GM10248 (cell line): ENCODE measurements around the gene LMTK2.

Source experiments
- CTCF ChIA-PET: fragments of 300-600 bp; sonication (Branson Sonifier 250); formaldehyde crosslinking; extraction: SDS; loops from one replicate; lab custom pipeline; 2021; ENCODE audit warnings: antibody characterized with exemption; lab: Yijun Ruan, JAX
- POLR2A ChIA-PET: fragments of 350-650 bp; sonication (Branson Sonifier 250); formaldehyde crosslinking; extraction: SDS; loops from one replicate; lab custom pipeline; 2020; ENCODE audit warnings: antibody characterized with exemption; lab: Yijun Ruan, JAX
- DNase-seq: peaks from one replicate; pipeline ENCODE4 v3.0.0; 2012; ENCODE audit errors: extremely low spot score
- TF ChIP-seq, protein P1 (sequence below): IDR thresholded peaks from 2 replicates; pipeline ENCODE4 v1.5.1; 2012; ENCODE audit warnings: mild to moderate bottlenecking, low read depth; ENCODE audit errors: extremely low read depth, missing control alignments, control extremely low read depth

LMTK2 gene

DNA sequence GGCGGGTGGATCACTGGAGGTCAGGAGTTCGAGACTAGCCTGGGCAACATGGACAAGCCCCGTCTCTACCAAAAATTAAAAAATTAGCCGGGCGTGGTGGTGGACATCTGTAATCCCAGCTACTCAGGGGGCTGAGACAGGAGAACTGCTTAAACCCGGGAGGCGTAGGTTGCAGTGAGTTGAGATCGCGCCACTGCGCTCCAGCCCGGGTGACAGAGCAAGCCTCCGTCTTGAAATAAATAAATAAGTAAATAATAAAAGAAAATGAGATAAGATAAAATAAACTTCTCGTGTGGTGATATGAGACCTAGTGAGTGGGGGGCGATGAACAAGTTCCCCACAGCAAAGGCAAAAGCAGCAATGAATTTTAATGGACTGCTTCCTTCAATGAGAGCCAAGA lies 33.6 kb upstream of the LMTK2 start:
- TF ChIP-seq, protein P1, sequence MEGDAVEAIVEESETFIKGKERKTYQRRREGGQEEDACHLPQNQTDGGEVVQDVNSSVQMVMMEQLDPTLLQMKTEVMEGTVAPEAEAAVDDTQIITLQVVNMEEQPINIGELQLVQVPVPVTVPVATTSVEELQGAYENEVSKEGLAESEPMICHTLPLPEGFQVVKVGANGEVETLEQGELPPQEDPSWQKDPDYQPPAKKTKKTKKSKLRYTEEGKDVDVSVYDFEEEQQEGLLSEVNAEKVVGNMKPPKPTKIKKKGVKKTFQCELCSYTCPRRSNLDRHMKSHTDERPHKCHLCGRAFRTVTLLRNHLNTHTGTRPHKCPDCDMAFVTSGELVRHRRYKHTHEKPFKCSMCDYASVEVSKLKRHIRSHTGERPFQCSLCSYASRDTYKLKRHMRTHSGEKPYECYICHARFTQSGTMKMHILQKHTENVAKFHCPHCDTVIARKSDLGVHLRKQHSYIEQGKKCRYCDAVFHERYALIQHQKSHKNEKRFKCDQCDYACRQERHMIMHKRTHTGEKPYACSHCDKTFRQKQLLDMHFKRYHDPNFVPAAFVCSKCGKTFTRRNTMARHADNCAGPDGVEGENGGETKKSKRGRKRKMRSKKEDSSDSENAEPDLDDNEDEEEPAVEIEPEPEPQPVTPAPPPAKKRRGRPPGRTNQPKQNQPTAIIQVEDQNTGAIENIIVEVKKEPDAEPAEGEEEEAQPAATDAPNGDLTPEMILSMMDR: no peak
- no peak for DNase-seq
- ChIA-PET POLR2A (no interaction called here), CTCF (no interaction called here)

DNA sequence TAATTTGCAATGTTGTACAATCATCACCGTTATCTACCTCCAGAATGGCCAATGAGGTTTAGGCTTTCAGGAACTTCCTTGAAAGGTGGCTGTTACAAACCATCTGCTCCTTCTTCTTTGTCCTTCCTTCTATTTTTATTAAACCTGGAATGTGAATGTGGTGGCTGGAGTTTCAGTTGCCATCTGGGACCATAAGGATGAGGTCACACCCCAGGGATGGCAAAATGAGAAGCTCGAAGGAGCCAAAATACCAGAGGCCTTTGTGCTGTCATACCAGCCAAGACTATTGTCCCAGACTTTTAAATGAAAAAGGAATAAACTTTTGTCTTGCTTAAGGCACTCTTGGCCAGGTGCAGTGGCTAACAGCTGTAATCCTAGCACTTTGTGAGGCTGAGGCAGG lies 30.9 kb upstream of the LMTK2 start:
- POLR2A ChIA-PET: no interaction called here
- no peak for DNase-seq
- TF ChIP-seq, protein P1: no peak
- CTCF ChIA-PET: interaction anchor here (1.1 to 1.6 kb wide), 2 partner anchors 10 to 21 kb away, joined by 3 read pairs; no protein-coding TSS in a partner anchor

DNA sequence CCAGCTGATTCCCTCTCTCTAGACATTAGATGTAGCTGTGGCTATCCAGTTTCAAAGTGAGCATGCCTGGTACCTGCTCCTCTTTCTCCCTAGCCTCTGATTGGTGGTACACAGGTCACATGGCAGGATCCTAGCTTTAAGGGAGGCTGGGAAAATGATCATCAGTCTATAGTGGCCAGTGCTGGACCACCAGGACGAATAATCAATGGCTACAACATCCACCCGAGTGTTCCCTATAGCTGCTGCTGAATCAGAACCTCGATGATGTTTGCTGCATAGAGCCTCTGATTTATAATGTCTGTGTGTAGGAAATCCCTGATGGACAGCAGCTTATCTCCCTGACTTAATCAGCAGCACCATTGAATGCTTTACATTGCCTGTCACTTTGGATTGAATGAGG lies 28.9 kb upstream of the LMTK2 start:
- POLR2A ChIA-PET: no interaction called here
- CTCF ChIA-PET: interaction anchor here (2.0 kb wide), 1 partner anchor 91 kb away, joined by 8 read pairs; no protein-coding TSS in a partner anchor
- TF ChIP-seq, protein P1: no peak
- no peak for DNase-seq

DNA sequence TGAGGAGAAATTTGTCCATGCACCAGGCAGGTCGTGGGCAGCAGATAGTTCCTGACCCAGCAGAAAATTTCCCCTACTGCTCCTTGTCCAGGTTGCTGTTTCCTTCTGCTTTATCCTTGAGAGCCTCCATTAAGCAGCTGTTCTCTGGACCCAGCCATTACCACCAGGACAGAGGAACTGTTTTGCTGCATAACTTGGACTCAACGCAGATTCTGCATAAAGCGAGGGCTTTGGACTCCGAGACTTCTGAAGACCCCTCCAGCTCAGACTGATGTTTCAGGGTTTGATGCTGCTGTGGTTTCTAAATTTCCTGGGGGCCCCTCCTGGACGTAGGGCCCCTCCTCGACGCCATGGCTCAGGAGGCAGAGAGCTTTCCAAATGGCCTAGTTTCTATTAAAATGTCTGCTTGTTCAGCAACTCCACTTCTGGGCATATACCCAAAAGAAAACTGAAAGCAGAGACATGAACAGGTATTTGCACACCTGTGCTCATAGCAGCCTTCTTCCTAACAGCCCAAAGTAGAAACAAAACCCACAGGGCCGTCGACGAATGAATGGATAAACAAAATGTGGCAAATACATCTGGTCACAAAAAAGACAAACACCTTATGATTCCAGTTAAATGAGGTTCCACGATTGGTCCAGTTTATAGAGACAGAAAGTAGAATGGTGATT lies 28.3 kb upstream of the LMTK2 start:
- CTCF ChIA-PET: interaction anchor here (2.0 kb wide), 1 partner anchor 90 kb away, joined by 8 read pairs; no protein-coding TSS in a partner anchor
- POLR2A ChIA-PET: no interaction called here

DNA sequence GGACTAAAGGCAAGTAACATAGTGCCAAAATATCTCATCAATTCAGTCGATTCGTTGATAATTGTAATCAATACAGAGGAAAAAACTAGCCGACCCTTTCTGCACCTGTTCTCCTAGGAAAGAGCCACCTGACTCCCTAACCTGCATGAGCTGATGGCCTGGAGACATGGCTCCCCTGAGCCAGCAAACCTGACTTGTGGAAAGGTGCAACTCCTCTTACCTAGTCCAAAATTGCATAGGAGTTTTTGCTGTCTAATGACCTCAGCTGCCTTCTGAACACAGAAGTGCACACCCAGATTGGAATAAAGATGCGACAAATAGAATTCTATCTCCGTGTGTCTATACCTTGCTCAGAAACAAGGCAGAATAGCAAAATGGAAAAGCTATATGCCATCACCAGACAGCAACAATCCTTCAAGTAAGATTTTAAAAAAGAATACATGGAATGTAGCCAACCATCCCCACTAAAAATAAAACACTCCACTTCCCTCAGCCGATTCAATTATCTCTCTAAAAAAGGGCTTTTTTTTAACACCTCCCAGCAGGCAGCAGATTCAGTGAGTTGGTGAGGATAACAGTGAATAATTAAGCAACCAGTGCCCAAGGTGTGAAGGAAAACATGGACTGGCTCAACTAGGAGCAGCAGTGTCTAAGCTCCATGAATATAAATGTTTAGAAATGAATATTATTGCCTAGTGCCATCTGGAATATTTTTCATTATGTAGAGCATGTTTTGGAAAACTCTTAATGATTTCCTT lies 26.6 kb upstream of the LMTK2 start:
- CTCF ChIA-PET: interaction anchor here (1.4 to 1.7 kb wide), 2 partner anchors 20 to 88 kb away, joined by 3 to 6 read pairs; no protein-coding TSS in a partner anchor
- DNase-seq: no peak
- TF ChIP-seq, protein P1: no peak
- POLR2A ChIA-PET: no interaction called here

More for the DNA sequence above, 28.3 kb upstream of the LMTK2 start:
- no peak for DNase-seq
- TF ChIP-seq, protein P1: no peak

DNA sequence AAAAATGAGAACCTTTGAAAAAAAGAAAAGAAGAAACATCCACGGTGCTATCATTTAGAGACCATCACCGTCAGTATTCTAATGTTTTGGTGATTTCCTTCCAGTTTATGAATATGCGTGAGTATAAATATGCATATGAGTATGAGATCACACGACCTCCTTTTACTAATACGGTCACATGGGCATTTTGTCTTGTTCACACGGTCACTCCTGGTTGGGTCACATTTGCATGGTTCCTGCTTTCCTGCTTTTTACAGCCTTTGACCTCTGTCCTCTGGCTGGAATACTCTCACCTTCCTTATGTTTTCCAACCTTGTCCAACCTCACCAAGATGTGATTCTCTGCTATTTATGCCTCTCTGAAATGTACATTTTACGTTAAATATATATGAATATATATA lies 25.3 kb upstream of the LMTK2 start:
- TF ChIP-seq, protein P1: no peak
- CTCF ChIA-PET: no interaction called here

More for the DNA sequence above, 25.3 kb upstream of the LMTK2 start:
- POLR2A ChIA-PET: no interaction called here
- no peak for DNase-seq
